Inferior parietal cortex (tissue), 1 donor: ENCODE data around the gene RFX8.

Experiments
- DNase-seq: peaks from one replicate; pipeline ENCODE4 v3.0.0-alpha.2; 2016; ENCODE audit errors: extremely low spot score

RFX8 gene

GRCh38 chr2:101410114-101410513 lies 64.8 kb downstream of the RFX8 start:
- DNase-seq = no peak

GRCh38 chr2:101409699-101410098 lies 65.2 kb downstream of the RFX8 start:
- DNase-seq = no peak

- DNase-seq = no peak
These were observed 66.0 kb downstream of the RFX8 start for GRCh38 chr2:101408925-101409324.

DNA sequence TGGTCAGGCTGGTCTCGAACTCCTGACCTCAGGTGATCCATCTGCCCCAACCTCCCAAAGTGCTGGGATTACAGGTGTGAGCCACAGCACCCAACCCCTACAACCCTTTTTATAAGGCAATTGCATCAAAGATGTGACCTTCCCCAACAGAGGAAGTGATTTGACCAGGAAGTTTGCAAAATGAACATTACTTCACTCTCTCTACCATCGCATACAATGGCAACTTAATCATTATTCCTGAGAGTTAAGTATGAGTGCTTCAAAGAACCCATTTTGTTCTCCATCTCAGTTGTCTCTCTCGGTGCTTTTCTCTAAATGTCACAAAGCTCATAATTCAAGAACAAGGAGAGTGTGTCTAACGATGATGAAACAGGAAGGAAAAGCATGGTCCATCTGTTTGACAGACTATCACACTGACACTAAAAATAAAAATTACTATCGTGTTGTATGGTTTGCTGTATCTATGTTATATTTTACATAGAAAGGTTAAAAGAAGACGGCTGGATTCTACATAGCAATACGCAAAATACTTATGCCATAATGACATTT lies 69.5 kb downstream of the RFX8 start:
- no peak for DNase-seq

DNA sequence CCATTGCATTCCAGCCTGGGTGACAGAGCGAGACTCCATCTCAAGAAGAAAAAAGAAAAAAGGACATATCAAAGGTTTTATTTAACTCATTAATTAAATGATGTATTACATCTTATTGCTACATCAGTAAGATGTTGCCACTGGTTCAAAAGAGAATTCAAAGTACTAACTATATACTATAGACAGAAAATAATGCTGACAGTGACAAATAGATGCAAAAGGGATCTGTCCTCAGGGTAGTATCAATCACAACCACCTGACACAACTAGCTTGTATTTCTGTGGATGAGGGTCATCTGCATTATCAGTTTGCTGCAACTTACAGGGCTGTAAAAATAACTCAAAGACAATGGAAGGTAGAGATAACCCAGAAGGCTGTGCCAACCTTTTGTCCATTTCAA lies 71.2 kb downstream of the RFX8 start:
- DNase-seq = no peak

DNA sequence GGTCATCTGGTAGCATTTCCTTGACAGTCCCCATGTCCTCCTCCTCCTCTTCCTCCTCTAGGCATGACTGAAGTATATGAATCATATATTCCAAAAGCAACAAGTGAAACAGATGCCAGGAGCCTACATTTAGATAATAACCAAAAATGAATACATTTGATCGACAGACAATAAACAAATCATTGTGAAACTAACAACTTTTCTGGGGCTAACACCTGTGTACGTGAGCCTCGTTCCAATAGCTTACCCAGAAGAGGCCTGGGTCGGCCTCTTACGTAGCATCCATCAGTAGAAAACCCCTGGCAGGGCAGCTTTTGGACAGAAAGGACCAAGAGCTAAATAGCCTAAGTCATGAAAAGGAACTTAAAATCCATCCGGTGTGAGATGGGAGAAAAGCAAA lies 72.3 kb downstream of the RFX8 start:
- DNase-seq = no peak

DNA sequence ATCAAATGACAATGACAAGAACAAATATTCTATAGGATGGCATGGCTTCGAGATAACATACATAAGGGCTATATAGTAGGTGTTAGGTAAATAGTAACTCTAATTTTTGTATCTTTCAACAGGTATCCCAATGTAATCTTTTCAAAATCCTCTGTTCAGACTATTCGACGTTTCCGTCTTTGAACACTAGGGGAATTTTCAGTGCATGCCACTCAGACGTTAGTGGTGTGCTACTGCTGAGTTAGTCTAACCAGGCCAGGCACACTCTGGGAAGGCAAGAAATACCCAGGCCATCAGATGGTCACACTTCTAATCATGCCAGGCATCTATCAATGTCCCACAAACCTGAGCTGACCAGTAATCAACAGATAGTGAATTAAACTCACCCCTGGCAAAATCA lies 73.0 kb downstream of the RFX8 start:
- no peak for DNase-seq

DNA sequence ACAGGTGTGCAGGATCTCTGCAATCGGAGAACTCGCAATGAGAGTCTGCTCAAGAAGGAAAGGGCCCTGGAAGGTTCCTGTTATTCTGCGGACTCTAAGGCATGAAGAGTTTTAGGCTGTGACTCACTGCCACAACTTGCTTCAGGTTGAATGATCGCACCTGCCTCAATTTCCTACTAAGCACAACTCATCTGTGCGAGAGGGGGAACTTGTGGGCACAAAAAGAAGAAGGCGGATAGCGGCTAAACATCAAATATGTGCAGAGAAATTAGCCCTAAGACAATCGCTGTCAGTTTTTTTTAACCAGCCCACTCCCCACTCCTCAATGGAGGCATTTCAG lies 73.6 kb downstream of the RFX8 start:
- DNase-seq = no peak

GRCh38 chr2:101400506-101401325 lies 74.2 kb downstream of the RFX8 start:
- DNase-seq = no peak

- no peak for DNase-seq
These were observed 74.9 kb downstream of the RFX8 start for GRCh38 chr2:101400048-101400447.

DNA sequence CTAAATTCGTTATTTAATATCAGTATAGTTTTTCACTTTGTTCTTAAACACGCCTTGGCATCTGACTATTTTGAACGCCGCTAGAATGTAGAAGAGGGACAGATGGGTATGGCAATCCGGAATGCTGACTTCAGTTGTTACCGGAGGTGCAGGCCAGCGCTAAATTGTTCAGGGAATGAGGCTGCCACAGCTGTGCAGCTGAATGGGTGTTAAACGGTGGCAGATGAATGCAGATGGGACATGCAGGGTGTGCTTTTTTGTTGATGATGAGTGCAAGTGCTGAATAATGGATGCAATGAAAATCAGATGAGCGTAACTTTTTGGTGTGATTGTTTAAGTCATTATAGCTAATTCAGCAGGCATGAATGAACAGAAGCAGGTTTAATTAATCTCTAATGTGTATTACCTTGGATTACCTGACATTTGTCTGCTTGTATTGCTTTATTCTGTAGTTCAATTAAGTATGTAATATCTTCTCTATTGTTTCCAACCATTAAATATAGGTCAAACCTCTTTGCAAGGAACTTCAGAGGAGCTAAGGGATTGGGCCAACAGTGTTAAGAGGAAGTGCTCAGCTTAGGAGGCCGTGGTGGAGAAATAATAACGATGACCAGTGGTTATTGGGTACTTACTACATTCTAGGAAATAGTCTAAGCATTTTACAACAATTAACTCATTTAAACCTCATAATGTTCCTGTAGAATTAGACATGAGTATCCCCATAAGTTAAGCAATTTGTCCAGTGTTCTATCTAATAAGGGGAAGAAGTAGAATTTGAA lies 75.7 kb downstream of the RFX8 start:
- no peak for DNase-seq

- peak; percentile 20 for DNase-seq
These were observed 76.6 kb downstream of the RFX8 start for GRCh38 chr2:101398116-101398821.

DNA sequence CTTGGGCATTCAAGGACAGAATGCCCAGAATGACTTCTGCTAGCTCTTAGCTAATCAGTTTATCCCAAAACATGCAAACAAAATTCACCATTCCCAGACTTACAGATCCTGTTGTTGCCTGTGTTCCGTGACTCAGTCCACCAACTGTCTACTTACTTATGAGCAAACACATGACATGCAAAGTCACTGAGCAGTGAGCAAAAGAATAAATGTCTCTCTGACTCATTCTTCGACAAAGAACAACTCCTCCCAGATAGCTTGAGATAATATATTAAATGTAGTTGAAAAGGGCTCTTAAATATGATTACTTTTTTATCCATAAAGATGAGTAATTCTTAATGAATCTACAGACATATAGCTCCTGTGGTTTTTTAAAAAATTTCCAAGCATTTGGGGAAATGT lies 78.6 kb downstream of the RFX8 start:
- peak; percentile 35 for DNase-seq

GRCh38 chr2:101395545-101396315 lies 79.2 kb downstream of the RFX8 start:
- no peak for DNase-seq

DNA sequence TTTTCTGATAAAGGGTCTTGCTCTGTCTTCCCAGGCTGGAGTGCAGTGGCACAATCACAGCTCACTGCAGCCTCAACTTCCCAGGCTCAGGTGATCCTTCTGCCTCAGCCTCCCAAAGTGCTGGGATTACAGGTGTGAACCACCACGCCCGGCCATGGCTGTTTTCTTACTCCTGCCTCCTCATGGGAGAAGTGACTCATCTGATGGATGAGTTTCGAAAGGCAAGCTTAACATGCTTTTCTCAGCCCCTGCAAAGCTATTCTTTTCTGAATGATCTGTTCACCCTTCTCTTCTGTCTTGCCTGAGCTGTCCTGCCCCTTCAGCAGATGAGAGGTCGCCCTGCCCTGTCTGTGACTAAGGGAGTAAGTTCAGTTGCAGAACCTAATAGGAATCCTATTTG lies 86.7 kb downstream of the RFX8 start:
- DNase-seq = no peak

- peak; percentile 67 for DNase-seq
These were observed 87.6 kb downstream of the RFX8 start, which contains the start of gene CREG2 for GRCh38 chr2:101387151-101387834. Gene CREG2, minus strand, starts transcription at chr2:101387503. Its CDS starts 46 bp downstream, at chr2:101387457.

DNA sequence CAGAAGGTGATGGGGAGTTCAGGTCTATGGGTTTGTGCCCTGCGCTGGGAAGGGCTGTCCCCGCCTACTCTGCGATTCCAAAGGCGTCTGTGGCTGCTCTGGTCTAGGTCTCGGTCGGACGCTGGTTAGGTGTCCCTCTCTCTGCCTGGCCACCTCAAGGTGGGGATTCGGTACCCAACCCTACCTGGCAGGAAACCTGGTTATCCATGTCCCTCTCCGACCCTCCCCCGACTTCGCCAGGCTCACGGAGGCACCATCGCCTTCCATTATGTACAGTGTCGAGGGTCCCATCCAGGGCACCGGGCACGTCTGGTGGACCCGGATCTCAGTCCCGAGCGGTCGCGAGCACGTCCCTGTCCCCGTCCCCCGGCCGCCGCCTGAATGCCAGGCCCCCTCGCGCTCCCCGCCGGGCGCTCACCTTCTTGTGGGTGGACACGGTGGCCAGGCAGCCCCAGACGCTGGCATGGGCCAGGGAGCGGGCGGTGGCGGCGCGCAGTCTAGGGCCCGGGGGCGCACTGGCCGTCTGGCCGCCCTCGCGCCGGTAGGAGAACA lies 88.2 kb downstream of the RFX8 start:
- DNase-seq = peak; percentile 45

DNA sequence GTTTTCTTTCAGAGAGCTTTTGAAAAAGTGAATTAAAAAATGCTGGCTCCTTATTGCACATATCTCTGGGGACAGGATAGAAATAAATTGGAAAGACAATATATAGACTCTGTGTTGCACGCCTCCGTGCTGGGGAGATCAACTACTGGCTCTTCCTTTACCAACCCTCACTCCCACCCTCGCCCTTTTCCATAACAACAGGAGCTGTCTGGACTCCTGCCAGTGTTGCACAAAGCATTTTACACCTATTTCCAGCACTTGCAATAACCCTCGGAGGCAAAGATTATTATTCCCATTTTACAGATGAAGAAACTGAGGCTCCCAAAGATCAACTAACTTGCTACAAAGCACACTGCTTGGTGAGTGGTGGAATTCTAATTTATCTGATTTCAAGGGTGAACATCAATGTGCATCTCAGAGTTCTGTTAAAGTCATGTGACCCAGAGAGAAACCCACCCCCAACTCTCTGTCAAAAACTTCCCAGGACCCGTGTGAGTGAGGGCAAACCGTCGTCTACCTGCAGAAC lies 91.8 kb downstream of the RFX8 start:
- no peak for DNase-seq

- DNase-seq = no peak
These were observed 92.5 kb downstream of the RFX8 start for GRCh38 chr2:101382442-101382841.

GRCh38 chr2:101380376-101380775 lies 94.5 kb downstream of the RFX8 start:
- DNase-seq = no peak
